ENCODE data around the gene AKAP6.

Gene AKAP6

GRCh38 chr14:32494609-32495434 is 165.7 kb downstream of the AKAP6 start:
- H3K27ac ChIP-seq (ENCODE audit: low read depth, low read length): no peak overlapping the region
- H3K4me2 ChIP-seq (ENCODE audit: low read length): no peak overlapping the region
- H3K4me3 ChIP-seq (ENCODE audit: low read length): no peak overlapping the region
- H3K9me3 ChIP-seq (ENCODE audit: control insufficient read depth, insufficient read depth, low read length): no peaks in the 10 kb centered on the region
- no peaks in the 10 kb centered on the region for H3K4me1 ChIP-seq (ENCODE audit: control insufficient read depth, low read length)
- H4K20me1 ChIP-seq (ENCODE audit: control insufficient read depth, insufficient read depth, low read depth, low read length): no peaks in the 10 kb centered on the region
- H3F3A ChIP-seq (ENCODE audit: control insufficient read depth, insufficient read depth): no peaks in the 10 kb centered on the region
- H3K36me3 ChIP-seq (ENCODE audit: control insufficient read depth, low read length): no peaks in the 10 kb centered on the region
- H3K79me2 ChIP-seq (ENCODE audit: control insufficient read depth, low read length): no peaks in the 10 kb centered on the region
- H3K9me2 ChIP-seq (replicated peaks; ENCODE audit: control insufficient read depth, low read length): no peaks in the 10 kb centered on the region
- no peak for TF ChIP-seq EZH2phosphoT487 (IDR thresholded peaks at IDR 0.05; ENCODE audit: borderline replicate concordance, low read length)
- TF ChIP-seq CTCF (IDR thresholded peaks at IDR 0.05; ENCODE audit: low read depth, low read length, poor library complexity, severe bottlenecking): no peak
- H3K27me3 ChIP-seq (ENCODE audit: control insufficient read depth, low read length): peaks cover 8% of the 10 kb centered on the region

GRCh38 chr14:32495435-32495734 is 166.3 kb downstream of the AKAP6 start:
- Histone ChIP-seq H3K4me1 (ENCODE audit: control insufficient read depth, low read length) (no peaks in the 10 kb centered on the region), H3K79me2 (ENCODE audit: control insufficient read depth, low read length) (no peaks in the 10 kb centered on the region), H3F3A (ENCODE audit: control insufficient read depth, insufficient read depth) (no peaks in the 10 kb centered on the region), H3K4me2 (ENCODE audit: low read length) (no peak overlapping the region), H4K20me1 (ENCODE audit: control insufficient read depth, insufficient read depth, low read depth, low read length) (no peaks in the 10 kb centered on the region), H3K27me3 (ENCODE audit: control insufficient read depth, low read length) (peaks cover 8% of the 10 kb centered on the region), H3K9me3 (ENCODE audit: control insufficient read depth, insufficient read depth, low read length) (no peaks in the 10 kb centered on the region), H3K36me3 (ENCODE audit: control insufficient read depth, low read length) (no peaks in the 10 kb centered on the region), H3K4me3 (ENCODE audit: low read length) (no peak overlapping the region), H3K9me2 (replicated peaks; ENCODE audit: control insufficient read depth, low read length) (no peaks in the 10 kb centered on the region), H3K27ac (ENCODE audit: low read depth, low read length) (no peak overlapping the region)
- TF ChIP-seq EZH2phosphoT487 (IDR thresholded peaks at IDR 0.05; ENCODE audit: borderline replicate concordance, low read length) (no peak), CTCF (IDR thresholded peaks at IDR 0.05; ENCODE audit: low read depth, low read length, poor library complexity, severe bottlenecking) (no peak)

GRCh38 chr14:32497248-32497647 is 168.2 kb downstream of the AKAP6 start:
- Histone ChIP-seq H3K4me1 (ENCODE audit: control insufficient read depth, low read length) (no peaks in the 10 kb centered on the region), H3K79me2 (ENCODE audit: control insufficient read depth, low read length) (no peaks in the 10 kb centered on the region), H3K4me2 (ENCODE audit: low read length) (no peak overlapping the region), H3K27me3 (ENCODE audit: control insufficient read depth, low read length) (peaks cover 8% of the 10 kb centered on the region), H3K9me2 (replicated peaks; ENCODE audit: control insufficient read depth, low read length) (no peaks in the 10 kb centered on the region), H3K9me3 (ENCODE audit: control insufficient read depth, insufficient read depth, low read length) (no peaks in the 10 kb centered on the region), H3K27ac (ENCODE audit: low read depth, low read length) (no peak overlapping the region), H3F3A (ENCODE audit: control insufficient read depth, insufficient read depth) (no peaks in the 10 kb centered on the region), H3K4me3 (ENCODE audit: low read length) (no peak overlapping the region), H4K20me1 (ENCODE audit: control insufficient read depth, insufficient read depth, low read depth, low read length) (no peaks in the 10 kb centered on the region), H3K36me3 (ENCODE audit: control insufficient read depth, low read length) (no peaks in the 10 kb centered on the region)
- TF ChIP-seq EZH2phosphoT487 (IDR thresholded peaks at IDR 0.05; ENCODE audit: borderline replicate concordance, low read length): no peak
- no peak for TF ChIP-seq CTCF (IDR thresholded peaks at IDR 0.05; ENCODE audit: low read depth, low read length, poor library complexity, severe bottlenecking)
